GM21447 (cell line): ENCODE measurements around the gene BRD3.
A peak's percentile ranks its signal among the peaks of the same experiment; 100 is the strongest.
"Not testable (repeated sequence)": the region's sequence is repeated elsewhere in the genome, so short reads cannot be mapped to it uniquely, and the experiment has no call there.

Experiments
- ATAC-seq: cut with Tn5 transposase; IDR thresholded peaks from one replicate; pipeline ENCODE4 v1.9.1; 2021; ENCODE audit not compliant: unreplicated experiment

BRD3 gene

DNA sequence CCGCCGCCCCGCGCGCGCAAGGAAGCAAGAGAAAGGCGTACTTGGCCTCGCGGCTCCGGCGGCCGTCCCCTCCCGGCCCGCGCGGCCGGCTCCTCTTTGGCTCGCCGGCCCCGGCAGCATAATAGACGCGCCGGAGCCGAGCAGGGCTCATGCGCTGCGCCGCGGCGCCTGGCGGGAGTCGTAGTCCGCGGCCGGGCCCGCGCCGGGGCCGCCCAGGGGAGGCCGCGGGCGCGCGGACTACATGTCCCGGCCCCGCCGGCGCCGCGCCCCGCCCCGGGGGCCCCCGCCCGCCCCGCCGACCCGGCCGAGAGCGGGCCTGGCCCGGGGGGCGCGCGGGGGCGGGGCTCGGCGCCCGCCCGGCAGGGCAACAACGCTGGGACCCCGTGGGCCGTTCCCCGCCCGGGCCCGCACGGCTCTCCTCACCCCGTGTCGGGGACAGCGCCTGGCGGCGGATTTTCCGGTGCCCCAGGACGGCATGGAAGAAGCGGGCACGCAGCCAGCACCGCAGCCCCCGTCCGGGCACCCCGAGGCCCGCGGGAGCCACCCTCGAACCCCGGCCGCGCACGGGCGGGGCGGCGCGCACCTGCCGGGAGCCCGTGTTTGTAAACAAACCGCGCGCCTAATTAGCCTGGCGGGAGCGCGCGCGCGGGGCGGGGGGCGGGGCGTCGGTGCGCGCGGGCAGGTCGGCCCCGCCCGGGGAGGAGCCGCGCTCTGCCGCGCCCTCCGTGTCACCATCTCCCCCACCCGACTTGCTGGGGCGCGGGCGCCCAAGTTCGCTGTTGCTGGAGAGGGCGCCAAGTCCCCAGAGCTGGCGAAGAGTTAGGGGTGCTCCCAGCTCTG lies at the start of gene BRD3:
Gene BRD3 (minus strand): TSS at position 123 of the 840 bp plus-strand sequence. CDS start 14,549 bp downstream, outside the sequence.
- peak; percentile 56 for ATAC-seq

DNA sequence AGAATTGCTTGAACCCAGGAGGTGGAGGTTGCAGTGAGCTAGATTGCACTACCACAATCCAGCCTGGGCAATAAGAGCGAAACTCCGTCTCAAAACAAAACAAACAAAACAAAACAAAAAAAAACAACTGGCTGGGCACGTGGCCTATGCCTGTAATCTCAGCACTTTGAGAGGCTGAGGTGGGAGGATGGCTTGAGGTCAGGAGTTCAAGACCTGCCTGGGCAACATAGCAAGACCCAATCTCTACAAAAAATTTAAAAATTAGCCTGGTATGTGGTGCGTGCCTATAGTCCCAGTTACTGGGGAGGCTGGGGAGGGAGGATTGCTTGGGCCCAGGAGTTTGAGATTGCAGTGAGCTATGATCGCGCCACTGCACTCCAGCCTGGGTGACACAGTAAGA lies 44.7 kb upstream of the BRD3 start:
- ATAC-seq, result no peak

DNA sequence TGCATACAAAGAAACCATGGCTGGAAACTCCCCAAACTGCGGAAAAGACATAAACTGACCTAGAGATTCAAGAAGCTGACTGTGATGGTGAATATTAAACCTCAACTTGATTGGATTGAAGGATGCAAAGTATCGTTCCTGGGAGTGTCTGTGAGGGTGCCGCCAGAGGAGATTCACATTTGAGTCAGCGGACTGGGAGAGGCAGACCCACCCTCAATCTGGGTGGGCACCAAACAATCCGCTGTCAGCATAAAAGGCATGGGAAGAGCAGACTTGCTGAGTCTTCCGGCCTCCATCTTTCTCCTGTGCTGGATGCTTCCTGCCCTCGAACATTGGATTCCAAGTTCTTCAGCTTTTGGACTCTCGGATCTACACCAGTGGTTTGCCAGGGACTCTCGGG lies 43.2 kb upstream of the BRD3 start:
- no peak for ATAC-seq

DNA sequence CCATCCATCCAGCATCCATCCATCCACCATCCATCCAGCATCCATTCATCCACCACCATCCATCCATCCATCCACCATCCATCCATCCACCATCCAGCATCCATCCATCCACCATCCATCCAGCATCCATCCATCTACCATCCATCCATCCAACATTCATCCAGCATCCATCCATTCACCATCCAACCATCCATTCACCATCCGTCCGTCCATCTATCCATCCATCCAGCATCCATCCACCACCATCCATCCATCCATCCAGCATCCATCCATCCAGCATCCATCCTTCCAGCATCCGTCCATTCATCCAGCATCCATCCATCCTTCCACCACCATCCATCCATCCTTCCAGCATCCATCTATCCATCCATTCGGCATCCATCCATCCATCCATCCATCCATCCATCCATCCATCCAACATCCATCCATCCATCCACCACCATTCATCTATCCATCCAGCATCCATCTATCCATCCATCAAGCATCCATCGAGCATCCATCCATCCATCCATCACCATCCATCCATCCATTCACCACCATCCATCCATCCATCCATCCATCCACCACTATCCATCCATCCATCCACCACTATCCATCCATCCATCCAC lies 35.7 kb upstream of the BRD3 start:
- ATAC-seq, result no peak

DNA sequence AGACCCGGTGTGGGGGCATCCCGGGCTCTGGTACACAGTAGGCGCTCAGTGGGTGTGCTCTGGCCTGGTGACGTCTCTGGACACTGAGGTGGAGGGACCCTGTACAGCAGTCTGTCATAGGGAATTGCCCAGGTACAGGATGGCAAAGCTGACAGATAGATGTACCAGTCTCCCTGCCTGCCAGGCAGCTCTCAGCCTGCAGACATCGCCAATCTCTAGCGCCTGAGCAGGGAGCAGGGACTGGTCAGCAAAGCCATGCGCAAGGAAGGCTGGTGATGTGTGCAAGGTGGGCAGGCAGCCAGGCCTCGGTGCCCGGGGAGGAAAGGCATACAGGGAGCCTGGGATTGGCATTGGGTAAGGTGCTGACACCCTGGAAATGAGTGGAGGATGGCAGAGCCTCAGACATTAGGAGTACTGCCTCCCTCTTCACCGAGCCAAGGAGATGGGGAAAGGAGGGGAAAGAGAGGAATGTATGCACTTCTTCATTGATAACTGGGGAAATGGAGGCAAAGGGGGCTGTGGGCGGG lies 33.9 kb upstream of the BRD3 start:
- ATAC-seq, result no peak

DNA sequence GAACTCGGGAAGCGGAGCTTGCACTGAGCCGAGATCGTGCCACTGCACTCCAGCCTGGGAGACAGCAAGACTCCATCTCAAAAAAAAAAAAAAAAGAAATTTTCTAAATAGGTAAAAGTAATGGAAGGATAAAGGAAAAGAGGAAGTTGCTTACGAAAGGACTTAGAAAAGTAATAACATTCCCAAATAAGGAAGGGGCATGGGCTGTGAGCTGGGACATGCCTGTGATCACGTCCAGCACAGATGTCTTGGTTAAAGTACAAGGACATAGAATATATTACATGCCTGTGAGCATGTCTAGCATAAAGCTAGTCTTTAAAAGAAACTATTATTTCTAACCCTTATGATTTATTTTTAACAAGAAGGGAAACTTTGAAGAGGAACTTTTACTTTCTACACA lies 33.3 kb upstream of the BRD3 start:
- ATAC-seq, result not testable (repeated sequence)

DNA sequence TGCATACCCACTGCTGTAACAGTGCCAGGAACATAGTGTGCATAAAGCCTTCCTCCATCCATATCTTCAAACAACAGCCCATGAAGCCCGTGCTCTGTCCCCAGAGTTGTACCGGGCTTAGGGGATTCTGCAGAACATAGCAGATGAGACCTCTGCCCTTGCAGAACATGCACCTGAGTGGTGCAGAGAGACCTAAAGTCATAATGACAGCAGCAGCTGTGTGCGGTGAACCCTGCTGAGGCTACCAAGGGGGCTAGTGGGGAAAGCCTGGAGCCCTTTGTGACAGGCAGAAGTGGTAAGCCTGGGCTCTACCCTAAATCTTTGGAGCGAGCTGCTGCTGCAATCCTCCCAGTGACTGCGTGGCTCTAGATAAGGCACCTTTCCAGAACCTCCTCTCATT lies 32.2 kb upstream of the BRD3 start:
- no peak for ATAC-seq

DNA sequence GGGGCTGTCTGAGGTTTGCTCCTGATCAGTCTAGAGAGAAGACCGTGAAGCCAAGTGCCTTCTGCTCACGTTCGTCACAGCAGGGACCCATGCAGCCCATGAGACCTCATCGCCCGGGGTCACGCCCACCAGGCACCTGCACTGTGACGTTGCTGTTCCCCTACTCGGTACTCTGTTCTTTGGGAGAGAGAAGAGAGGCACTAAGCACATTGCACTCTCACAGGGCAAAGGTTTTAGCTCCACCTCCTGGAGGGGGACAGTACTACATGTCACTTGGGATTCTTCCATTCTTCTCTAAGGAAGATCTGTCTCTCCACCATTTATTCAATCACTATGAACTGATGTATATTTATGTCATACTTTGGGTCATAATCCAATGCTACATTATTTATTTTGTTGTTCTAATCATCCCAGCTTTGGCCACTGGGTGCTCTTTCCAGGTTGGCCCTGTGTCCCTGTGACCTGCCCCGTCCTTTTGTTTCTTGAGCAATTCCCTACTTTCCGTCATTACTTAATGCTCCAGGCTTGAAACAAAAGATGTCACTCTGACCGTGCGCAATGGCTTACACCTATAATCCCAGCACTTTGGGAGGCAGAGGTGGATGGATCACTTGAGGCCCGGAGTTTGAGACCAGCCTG lies 31.4 kb upstream of the BRD3 start:
- no peak for ATAC-seq

DNA sequence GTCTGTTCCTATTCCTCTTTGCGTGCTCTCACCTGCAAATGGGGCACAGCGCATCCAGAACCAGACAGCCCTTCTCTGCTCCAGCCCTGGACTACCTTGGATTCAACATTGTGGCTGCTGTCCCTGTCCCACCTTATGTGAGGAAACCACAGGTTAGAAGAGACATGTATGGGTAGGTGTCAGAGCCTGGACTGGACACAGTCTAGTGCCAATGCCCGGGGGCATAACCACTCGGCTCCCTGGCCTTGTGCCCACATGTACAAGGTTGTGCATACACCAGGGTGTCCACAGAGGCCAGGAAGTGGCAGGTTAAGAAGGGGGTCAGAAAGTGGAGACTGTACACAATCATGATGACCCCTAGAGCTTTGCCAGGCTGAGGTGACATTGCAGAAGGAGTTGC lies 22.1 kb upstream of the BRD3 start:
- ATAC-seq, result no peak

DNA sequence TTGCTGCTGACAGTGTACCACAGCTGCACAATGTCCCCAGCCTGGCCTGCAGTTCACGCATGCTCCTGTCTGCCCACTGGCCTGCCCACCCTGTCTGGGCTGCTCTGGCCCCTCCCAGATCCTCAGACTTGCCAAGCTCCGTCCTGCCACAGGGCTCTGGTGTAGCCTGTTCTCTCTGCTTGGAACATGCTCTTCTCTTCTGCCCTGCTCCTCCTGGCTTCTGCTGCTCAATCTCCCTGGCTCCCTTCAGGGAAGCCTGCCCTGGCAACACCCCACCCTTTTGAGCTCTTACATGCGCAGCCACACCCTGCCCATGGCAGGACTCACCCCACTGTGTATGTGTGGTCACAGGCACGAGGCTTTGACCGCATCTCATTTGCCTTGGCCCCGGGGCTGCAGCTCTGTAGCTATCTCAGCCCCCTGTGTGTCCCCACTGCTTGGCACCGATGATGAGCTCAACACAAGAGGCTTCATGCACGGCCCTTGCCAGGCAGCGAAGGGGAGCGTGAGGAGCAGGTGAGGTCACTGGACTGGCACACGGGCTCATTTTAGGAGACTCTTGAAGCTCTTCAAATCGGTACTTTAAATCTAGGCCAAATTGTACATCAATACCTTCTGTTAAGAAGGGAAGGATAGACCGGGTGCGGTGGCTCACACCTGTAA lies 20.4 kb upstream of the BRD3 start:
- no peak for ATAC-seq

DNA sequence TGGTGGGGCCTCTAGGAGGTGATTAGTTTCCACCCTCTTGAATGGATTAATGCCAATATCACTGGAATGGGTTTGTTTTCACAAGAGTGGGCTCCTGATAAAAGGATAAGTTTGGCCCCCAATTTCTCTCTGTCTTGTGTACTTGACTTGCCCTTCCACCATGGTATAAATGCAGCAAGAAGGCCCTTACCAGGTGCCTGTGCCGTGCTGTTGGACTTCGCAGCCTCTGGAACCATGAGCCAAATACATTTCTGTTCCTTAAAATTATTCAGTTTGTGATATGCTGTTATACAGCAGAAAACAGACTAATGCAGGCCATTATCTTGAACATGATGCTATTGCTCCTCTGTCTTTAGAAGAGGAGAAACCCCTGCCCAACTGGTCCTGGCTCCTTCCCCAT lies 17.8 kb upstream of the BRD3 start:
- ATAC-seq, result no peak

DNA sequence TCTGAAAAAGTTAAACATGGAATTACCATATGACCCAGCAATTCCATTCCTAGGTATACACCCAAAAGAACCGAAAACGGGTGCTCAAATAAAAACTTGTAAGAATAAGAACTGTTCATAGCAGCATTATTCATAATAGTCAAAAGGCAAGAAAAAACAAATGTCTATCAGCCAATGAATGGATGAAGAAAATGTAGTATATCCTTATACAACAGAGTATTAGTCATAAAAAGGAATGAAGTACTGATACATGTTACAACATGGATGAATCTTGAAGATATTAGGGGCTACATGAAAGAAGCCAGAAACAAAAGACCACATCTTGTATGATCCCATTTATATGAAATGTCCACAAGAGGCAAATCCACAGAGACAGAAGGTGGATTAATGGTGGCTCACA lies 15.6 kb upstream of the BRD3 start:
- no peak for ATAC-seq

DNA sequence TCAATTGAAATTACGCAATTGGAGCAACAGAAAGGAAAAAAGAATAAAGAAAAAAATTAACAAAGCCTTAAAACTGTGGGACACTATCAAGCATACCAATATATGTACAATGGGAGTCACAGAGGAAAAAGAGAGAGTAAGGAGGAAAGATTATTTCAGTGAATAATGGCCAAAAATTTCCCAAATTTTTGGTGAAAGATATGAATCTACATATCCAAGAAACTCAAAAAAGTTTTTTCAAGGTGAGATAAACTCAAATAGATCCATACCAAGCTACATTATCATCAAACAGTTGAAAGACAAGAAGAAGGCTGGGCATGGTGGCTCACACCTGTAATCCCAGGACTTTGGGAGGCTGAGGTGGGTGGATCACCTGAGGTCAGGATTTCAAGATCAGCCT lies 8.8 kb upstream of the BRD3 start:
- ATAC-seq, result no peak

DNA sequence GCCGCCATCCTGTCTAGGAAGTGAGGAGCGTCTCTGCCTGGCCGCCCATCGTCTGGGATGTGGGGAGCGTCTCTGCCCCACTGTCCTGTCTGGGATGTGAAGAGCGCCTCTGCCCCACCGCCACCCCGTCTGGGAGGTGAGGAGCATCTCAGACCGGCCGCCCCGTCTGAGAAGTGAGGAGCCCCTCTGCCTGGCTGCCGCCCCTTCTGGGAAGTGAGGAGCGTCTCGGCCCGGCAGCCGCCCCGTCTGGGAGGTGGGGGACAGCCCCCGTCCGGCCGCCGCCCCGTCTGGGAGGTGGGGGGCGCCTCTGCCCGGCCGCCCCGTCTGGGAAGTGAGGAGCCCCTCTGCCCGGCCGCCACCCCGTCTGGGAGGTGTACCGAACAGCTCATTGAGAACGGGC lies 7.9 kb upstream of the BRD3 start:
- ATAC-seq, result not testable (repeated sequence)

DNA sequence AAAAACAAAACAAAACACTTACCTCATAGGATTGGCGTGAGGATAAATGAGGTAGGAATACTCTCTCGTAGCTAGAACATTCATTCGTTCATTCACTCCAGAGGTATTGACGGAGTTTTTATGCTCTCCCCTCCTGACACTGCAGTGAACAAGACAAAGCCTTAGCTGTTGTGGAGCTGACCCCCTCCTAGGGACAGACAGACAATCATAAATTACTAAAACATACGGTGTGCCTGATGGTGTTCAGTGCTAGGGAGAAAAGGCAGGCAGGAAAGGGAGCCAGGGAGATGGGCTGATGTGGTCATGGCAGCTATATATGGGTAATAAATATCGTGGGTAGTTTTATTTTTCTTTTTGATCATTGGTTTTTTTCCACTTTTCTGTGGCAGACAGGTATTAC lies 5.7 kb upstream of the BRD3 start:
- no peak for ATAC-seq

DNA sequence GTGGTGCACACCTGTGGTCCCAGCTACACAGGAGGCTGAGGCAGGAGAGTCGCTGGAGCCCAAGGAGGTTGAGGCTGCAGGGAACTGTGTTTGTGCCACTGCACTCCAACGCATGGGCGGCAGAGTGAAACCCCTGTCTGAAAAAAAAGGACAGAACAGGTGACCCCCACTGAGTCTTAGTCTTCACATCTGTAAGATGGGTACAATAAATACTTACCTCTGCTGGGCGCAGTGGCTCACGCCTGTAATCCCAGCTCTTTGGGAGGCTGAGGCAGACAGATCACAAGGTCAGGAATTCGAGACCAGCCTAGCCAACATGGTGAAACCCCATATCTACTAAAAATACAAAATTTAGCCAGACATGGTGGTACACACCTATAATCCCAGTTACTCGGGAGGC lies 4.9 kb upstream of the BRD3 start:
- not testable (repeated sequence) for ATAC-seq

DNA sequence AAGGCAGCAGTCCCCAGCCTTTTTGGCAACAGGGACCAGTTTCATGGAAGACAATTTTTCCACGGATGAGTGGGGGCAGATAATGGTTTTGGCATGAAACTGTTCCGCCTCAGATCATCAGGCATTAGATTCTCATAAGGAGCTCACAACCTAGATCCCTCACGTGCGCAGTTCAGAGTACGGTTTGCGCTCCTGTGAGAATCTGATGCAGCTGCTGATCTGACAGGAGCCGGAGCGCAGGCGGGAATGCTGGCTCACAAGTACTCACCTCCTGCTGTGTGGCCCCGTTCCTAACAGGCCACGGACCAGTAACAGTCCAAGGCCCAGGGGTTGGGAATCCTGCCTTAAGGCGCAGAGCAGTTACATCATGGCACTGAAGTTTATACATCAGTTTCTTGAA lies 3.3 kb upstream of the BRD3 start:
- no peak for ATAC-seq

DNA sequence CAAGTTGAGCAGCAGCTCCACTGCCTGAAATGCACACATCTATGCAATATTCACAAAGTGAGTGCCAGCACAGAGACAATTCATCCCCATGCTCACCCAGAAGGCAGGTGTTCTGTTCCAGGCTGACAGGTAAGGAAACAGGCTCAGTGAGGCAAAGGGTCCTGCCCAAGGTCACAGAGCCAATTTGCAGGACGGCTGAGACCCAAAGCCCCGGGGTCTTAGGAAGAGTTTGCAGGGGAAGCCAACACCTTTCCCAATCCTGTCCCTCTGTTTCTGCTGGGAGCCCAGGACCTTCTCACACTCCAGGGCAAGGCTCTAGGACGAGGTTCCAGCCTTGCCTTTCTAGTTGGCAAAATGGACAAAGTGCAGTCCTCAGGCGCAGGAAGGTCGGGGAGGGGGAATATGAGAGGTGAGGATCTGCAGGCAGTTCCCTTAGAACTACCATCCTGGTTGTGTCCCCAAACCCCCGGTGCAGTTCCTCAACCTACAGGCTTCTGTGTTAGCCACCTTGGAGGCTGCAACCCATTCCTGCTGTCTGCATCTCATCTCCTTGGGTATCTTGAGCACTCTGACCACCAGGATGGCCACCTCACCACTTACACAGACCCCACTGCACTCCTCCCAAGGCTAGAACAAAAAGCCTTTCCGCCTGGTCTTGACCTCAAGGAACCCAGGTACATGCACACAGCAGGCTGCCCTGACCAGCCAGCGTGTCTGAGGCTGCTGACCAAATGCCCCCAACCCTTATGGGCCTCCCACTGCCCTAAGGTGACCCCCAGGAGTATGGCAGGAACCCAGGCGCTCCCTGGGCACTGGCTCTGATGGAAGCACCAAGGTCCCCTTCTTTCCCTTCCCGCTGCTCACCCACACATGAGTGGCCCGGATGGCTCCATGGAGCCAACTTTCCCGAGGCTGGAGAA lies 1.9 kb upstream of the BRD3 start:
- no peak for ATAC-seq

DNA sequence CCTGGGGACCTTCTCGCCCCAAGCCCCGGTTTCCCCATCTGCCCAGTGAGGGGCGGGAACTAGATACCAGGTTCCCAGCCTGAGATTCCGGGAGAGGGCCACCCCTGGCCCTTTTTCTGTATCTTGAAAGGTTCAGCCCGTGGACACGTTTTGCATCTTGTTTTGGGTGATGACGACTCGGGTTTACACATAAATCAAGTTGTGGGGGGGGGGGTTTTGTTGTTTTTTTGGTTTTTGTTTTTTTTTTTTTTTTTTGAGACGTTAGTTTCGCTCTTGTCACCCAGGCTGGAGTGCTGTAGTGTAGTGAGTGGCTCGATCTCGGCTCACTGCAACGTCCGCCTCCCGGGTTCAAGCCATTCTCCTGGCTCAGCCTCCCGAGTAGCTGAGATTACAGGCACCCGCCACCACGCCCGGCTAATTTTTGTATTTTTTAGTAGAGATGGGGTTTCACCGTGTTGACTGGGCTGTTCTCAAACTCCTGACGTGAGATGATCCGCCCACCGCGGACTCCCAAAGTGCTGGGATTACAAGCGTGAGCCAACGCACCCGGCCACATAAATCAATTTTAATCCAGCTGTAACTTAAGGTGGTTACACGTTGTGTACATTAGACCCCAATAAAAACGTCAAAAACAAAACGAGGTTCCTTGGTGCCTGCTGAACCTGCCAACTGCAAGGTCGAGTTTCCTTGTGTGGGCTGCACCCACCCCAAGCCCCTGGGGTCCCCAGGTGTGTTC lies 1.1 kb upstream of the BRD3 start:
- no peak for ATAC-seq
